IMR-90 (cell line): ENCODE results near the gene IFNA1.

Experiments
- BHLHE40 ChIP-seq: fragments of 150-350 bp; IDR thresholded peaks from 2 replicates; pipeline ENCODE4 v1.6.1; 2016; ENCODE audit warnings: mild to moderate bottlenecking, low read depth, low read length
- CEBPB ChIP-seq: IDR thresholded peaks from 2 replicates; pipeline ENCODE4 v1.6.1; 2012; ENCODE audit warnings: low read depth, low read length, improper control_type of control experiment
- CHD1 ChIP-seq: IDR thresholded peaks from 2 replicates; pipeline ENCODE4 v1.6.1; 2012; ENCODE audit warnings: low read depth, low read length, improper control_type of control experiment
- CTCF ChIP-seq: conservative IDR thresholded peaks from 2 replicates; pipeline ENCODE4 v1.5.1; 2012; ENCODE audit warnings: mild to moderate bottlenecking, low read depth, low read length, improper control_type of control experiment
- FOS ChIP-seq: fragments of 150-350 bp; IDR thresholded peaks from 2 replicates; pipeline ENCODE4 v1.6.1; 2016; ENCODE audit warnings: low read depth, low read length
- MAFK ChIP-seq: IDR thresholded peaks from 2 replicates; pipeline ENCODE4 v1.6.1; 2012; ENCODE audit warnings: low read depth, low read length, improper control_type of control experiment
- MAZ ChIP-seq: IDR thresholded peaks from 2 replicates; pipeline ENCODE4 v1.6.1; 2012; ENCODE audit warnings: low read depth, mild to moderate bottlenecking, low read length, improper control_type of control experiment, moderate library complexity, borderline replicate concordance
- NFE2L2 ChIP-seq: fragments of 150-350 bp; IDR thresholded peaks from 2 replicates; pipeline ENCODE4 v1.6.1; 2016; ENCODE audit warnings: low read depth, mild to moderate bottlenecking, low read length
- POLR2A ChIP-seq: IDR thresholded peaks from 2 replicates; pipeline ENCODE4 v1.6.1; 2012; ENCODE audit warnings: mild to moderate bottlenecking, low read depth, low read length
- RAD21 ChIP-seq: IDR thresholded peaks from 2 replicates; pipeline ENCODE4 v1.6.1; 2012; ENCODE audit warnings: low read length, improper control_type of control experiment
- RCOR1 ChIP-seq: IDR thresholded peaks from 2 replicates; pipeline ENCODE4 v1.6.1; 2012; ENCODE audit warnings: mild to moderate bottlenecking, low read length, improper control_type of control experiment; ENCODE audit not compliant: insufficient replicate concordance
- RFX5 ChIP-seq: IDR thresholded peaks from 2 replicates; pipeline ENCODE4 v1.8.0; 2012; ENCODE audit warnings: low read depth, mild to moderate bottlenecking, low read length, moderate library complexity
- SMC3 ChIP-seq: fragments of 150-350 bp; IDR thresholded peaks from 2 replicates; pipeline ENCODE4 v1.6.1; 2016; ENCODE audit warnings: low read depth, mild to moderate bottlenecking, antibody characterized with exemption, low read length, moderate library complexity
- USF2 ChIP-seq: fragments of 150-350 bp; IDR thresholded peaks from 2 replicates; pipeline ENCODE4 v1.6.1; 2017; ENCODE audit warnings: mild to moderate bottlenecking, antibody characterized with exemption, low read length, low read depth

GRCh38 chr9:21398955-21399489 is 41.2 kb upstream of the IFNA1 start:
- TF ChIP-seq RAD21 (no peak), CHD1 (no peak), CTCF (no peak), RCOR1 (no peak), CEBPB (no peak), POLR2A (no peak), SMC3 (no peak), BHLHE40 (no peak), FOS (no peak), USF2 (no peak), MAFK (peak; percentile 4; the same call in 1 of the 2 replicates), MAZ (no peak), NFE2L2 (no peak), RFX5 (no peak)
